Activated naive CD4-positive, alpha-beta T cell treated with anti-CD3 and anti-CD28 coated beads, Interleukin-2, amount 10 ng/mL, durations not matched to agents 5 hours and 36 hours (primary cell): Measurements from ENCODE around the gene OBSL1. TPM values are rescaled to one million over a fixed set of nuclear protein-coding genes. Genes with fewer than 3 reads are reported as not detected.

ENCODE experiments used
- microRNA-seq: library from miRNA; unstranded; fragments of <30 nt; microRNA quantifications from one replicate; pipeline ENCODE4 v1.2.0, GENCODE V29; 2022; ENCODE audit warnings: borderline microRNAs expressed, borderline replicate concordance
- total RNA-seq, 2 experiments: library from RNA; stranded (reverse); gene quantifications; one replicate each; pipeline ENCODE4 v1.2.3, GENCODE V29; 2021

OBSL1 gene
- not detected for total RNA-seq

GRCh38 chr2:219571311-219572236 lies at the start of gene OBSL1:
TSS of gene OBSL1 (minus strand) at chr2:219571539. CDS start at chr2:219571232, 307 bp downstream.

GRCh38 chr2:219597552-219598307 lies 26.4 kb upstream of the OBSL1 start, which contains the start of gene STK11IP:
TSS of gene STK11IP (plus strand) at chr2:219597857. CDS start at chr2:219598120, 263 bp downstream.

GRCh38 chr2:219572237-219573001 lies 1.1 kb upstream of the OBSL1 start, which contains the start of gene INHA:
TSS of gene INHA (plus strand) at chr2:219572310. CDS start at chr2:219572375, 65 bp downstream.

GRCh38 chr2:219543596-219544358 lies 27.6 kb downstream of the OBSL1 start, which contains the start of the genes CHPF and TMEM198:
TSS of gene CHPF (minus strand) at chr2:219543809. CDS start at chr2:219543538, 271 bp downstream.
TSS of gene TMEM198 (plus strand) at chr2:219544028. CDS start at chr2:219544728, 700 bp downstream.

GRCh38 chr2:219514196-219514761 lies 57.1 kb downstream of the OBSL1 start, which contains the start of gene ASIC4:
TSS of gene ASIC4 (plus strand) at chr2:219514482. CDS start at chr2:219514725, 243 bp downstream.

Small RNAs within 50 kb of the gene (microRNA-seq; reads per million reads assigned to microRNA genes)
- gene MIR3132, result not detected

Other genes starting within 250 kb of the OBSL1 start
- not detected for gene RESP18, start 238.8 kb downstream of the OBSL1 start, total RNA-seq
- 10 to 100 TPM; 53.6 to 64.0 TPM for gene DNPEP, start 183.6 kb downstream of the OBSL1 start, total RNA-seq
- not detected for gene DES, start 153.2 kb downstream of the OBSL1 start, total RNA-seq
- gene SPEG, start 136.7 kb downstream of the OBSL1 start, total RNA-seq, result 1 to 10 TPM; 1.5 to 1.7 TPM
- gene GMPPA, start 72.6 kb downstream of the OBSL1 start, total RNA-seq, result 10 to 100 TPM; 30.4 to 33.7 TPM
- under 1 TPM in 1 of 2 experiments, not detected in 1; 0.07 TPM for gene ASIC4, start 57.1 kb downstream of the OBSL1 start, total RNA-seq
- 10 to 100 TPM; 11.8 to 12.1 TPM for gene CHPF, start 27.7 kb downstream of the OBSL1 start, total RNA-seq
- 1 to 10 TPM in 1 of 2 experiments, under 1 TPM in 1; 0.46 to 1.1 TPM for gene TMEM198, start 27.5 kb downstream of the OBSL1 start, total RNA-seq
- gene INHA, start 771 bp upstream of the OBSL1 start, total RNA-seq, result not detected
- 10 to 100 TPM; 32.5 to 37.8 TPM for gene STK11IP, start 26.3 kb upstream of the OBSL1 start, total RNA-seq
- not detected for gene SLC4A3, start 56.1 kb upstream of the OBSL1 start, total RNA-seq